Brain microvascular endothelial cell (primary cell): Measurements from ENCODE around the gene WRAP73.

Source experiments
- DNase-seq: peaks from one replicate; pipeline ENCODE4 v3.0.0-alpha.2; 2020
- H3K27ac ChIP-seq: fragments of 250-450 bp; sonication (Bioruptor Pico); 2 replicates; pipeline ENCODE4 v1.5.1; 2020; ENCODE audit warnings: mild to moderate bottlenecking, moderate library complexity
- H3K27me3 ChIP-seq: fragments of 250-450 bp; sonication (Bioruptor Pico); replicated peaks from 2 replicates; pipeline ENCODE4 v1.5.1; 2020; ENCODE audit warnings: mild to moderate bottlenecking
- H3K36me3 ChIP-seq: fragments of 250-450 bp; sonication (Bioruptor Pico); replicated peaks from 2 replicates; pipeline ENCODE4 v1.5.1; 2020; ENCODE audit warnings: mild to moderate bottlenecking
- H3K4me3 ChIP-seq: 2 replicates; pipeline ENCODE4 v1.5.1; 2011; ENCODE audit warnings: low read depth, mild to moderate bottlenecking, control low read depth, low read length, moderate library complexity
- CTCF ChIP-seq: IDR thresholded peaks from 2 replicates; pipeline ENCODE4 v1.5.1; 2011; ENCODE audit warnings: low read depth, mild to moderate bottlenecking, moderate library complexity, low read length, control low read depth, inconsistent platforms; ENCODE audit errors: missing control alignments
- in situ Hi-C: cut with HindIII; loops from 2 replicates; pipeline ENCODE4 v1.10.0; 2017; ENCODE audit warnings: low sequenced_read_pairs, low pct_ligation_motif_present

Gene WRAP73

GRCh38 chr1:3690282-3691065, 40.6 kb upstream of the WRAP73 start:
- no peaks in the 10 kb centered on the region for H3K36me3 ChIP-seq
- H3K27ac ChIP-seq = no peak overlapping the region
- DNase-seq = no peak
- no peak overlapping the region for H3K4me3 ChIP-seq
- in situ Hi-C loops = no loop called here
- H3K27me3 ChIP-seq = no peaks in the 10 kb centered on the region
- no peak for TF ChIP-seq CTCF

DNA sequence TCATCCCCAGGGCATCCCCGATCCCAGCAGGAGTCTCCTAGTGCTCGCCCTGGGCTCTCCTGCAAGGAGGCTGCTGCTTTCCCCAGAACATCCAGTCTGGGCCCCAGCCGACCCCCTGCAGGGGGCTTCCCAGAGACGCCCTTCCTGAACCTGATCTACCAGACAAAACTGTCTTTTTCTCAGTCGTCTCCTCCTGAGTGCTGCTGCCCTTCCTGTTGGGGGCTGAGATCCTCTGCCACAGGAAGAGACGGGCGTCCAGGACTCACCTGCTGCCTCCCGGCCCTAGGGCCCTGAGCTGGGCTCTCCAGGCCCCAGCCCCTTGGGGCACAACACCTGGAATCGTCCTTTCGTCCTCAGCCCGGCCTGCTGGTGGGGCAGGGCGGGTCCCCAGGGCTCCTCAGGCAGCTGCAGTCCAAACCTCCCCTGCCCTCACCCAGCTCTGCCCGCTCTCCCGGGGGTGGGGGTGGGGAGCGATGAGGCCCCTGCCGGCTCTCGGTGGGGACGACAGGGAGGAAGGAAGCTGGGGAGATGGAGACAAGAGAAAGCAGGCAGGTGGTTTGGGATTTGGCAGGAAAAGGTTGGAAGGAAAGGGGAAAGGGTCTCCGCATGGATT, 39.3 kb upstream of the WRAP73 start:
- no peak overlapping the region for H3K4me3 ChIP-seq
- H3K27ac ChIP-seq = no peak overlapping the region
- in situ Hi-C loops = no loop called here
- no peaks in the 10 kb centered on the region for H3K36me3 ChIP-seq
- H3K27me3 ChIP-seq = no peaks in the 10 kb centered on the region
- no peak for DNase-seq
- no peak for TF ChIP-seq CTCF

GRCh38 chr1:3688356-3689137, 38.6 kb upstream of the WRAP73 start:
- Histone ChIP-seq H3K4me3 (no peak overlapping the region), H3K27me3 (no peaks in the 10 kb centered on the region), H3K27ac (no peak overlapping the region), H3K36me3 (no peaks in the 10 kb centered on the region)
- no peak for TF ChIP-seq CTCF
- DNase-seq = no peak
- in situ Hi-C loops = no loop called here

GRCh38 chr1:3687504-3687903, 37.6 kb upstream of the WRAP73 start:
- Histone ChIP-seq H3K4me3 (no peak overlapping the region), H3K27ac (no peak overlapping the region), H3K27me3 (no peaks in the 10 kb centered on the region), H3K36me3 (no peaks in the 10 kb centered on the region)
- no peak for TF ChIP-seq CTCF
- in situ Hi-C loops = no loop called here
- DNase-seq = no peak

DNA sequence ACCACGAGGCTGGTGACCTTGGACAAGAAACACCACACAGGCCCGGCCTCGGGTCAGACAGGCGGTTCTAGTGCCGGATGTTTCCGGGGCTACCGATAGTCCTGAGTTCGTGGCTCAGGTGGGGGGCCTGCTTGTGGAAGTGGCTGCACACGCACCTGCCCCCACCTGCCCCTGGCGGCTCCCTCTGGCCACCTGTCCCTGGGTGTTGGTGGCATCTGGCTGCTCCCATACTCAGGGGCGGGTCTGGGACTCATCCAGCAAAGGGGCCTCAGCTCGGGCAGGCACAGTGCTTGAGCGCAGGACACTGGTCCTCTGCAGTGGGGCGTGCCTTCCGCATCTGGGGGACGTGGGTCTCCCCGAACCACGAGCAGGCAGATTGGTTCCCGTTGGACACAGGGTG, 36.0 kb upstream of the WRAP73 start:
- Histone ChIP-seq H3K36me3 (no peaks in the 10 kb centered on the region), H3K27ac (no peak overlapping the region), H3K27me3 (no peaks in the 10 kb centered on the region), H3K4me3 (no peak overlapping the region)
- DNase-seq = no peak
- TF ChIP-seq CTCF = no peak
- in situ Hi-C loops = no loop called here
